Cardiac muscle cell (in vitro differentiated cells and primary cell): Measurements from ENCODE around the gene LIPA. TPM values are rescaled to one million over a fixed set of nuclear protein-coding genes. Genes with fewer than 3 reads are reported as not detected.

Source experiments
- DNase-seq, 2 donors: peaks; one replicate each; pipeline versions ENCODE4 v3.0.0 to v3.0.0-alpha.2; 2010 to 2017; ENCODE audit warnings: low read depth in 1 of 2, low spot score in 1 of 2
- H3K27ac ChIP-seq: fragments of 200-600 bp; sonication (generic); 2 replicates; pipeline ENCODE4 v1.5.1; 2016
- H3K27me3 ChIP-seq: fragments of 200-600 bp; sonication (generic); 2 replicates; pipeline ENCODE4 v1.6.0; 2016; ENCODE audit warnings: control low read depth
- H3K36me3 ChIP-seq: fragments of 200-600 bp; sonication (generic); 2 replicates; pipeline ENCODE4 v1.5.1; 2016; ENCODE audit warnings: control low read depth
- H3K4me1 ChIP-seq: fragments of 200-600 bp; sonication (generic); 2 replicates; pipeline ENCODE4 v1.8.1; 2017; ENCODE audit warnings: low read depth, mild to moderate bottlenecking, mixed run types
- H3K4me3 ChIP-seq: fragments of 200-600 bp; sonication (generic); 2 replicates; pipeline ENCODE4 v1.5.1; 2016; ENCODE audit warnings: mild to moderate bottlenecking
- H3K9me3 ChIP-seq: fragments of 200-600 bp; sonication (generic); 2 replicates; pipeline ENCODE4 v1.5.1; 2017; ENCODE audit warnings: low read depth, mild to moderate bottlenecking, control low read depth
- CTCF ChIP-seq: IDR thresholded peaks from 2 replicates; pipeline ENCODE4 v1.5.1; 2012; ENCODE audit warnings: low read depth, mild to moderate bottlenecking, low read length
- polyA plus RNA-seq: library from polyadenylated mRNA; unstranded; fragments of >200 nt; fragmentation: Nextera tagmentation; extraction: Ambion mirVana; gene quantifications from 2 replicates; pipeline ENCODE4 v1.2.1, GENCODE V29; 2016
- total RNA-seq: library from RNA; depleted of rRNA; stranded (reverse); fragments of >200 nt; gene quantifications from 2 replicates; pipeline ENCODE4 v1.2.3, GENCODE V29; 2016

Gene LIPA
- total and polyA plus RNA-seq, 2 experiments from 2014 or later: 6.8 to 12.3 TPM

- Histone ChIP-seq H3K4me3 (no peak overlapping the region), H3K36me3 (no peaks in the 10 kb centered on the region), H3K27ac (peak overlapping the region; percentile 79), H3K27me3 (no peaks in the 10 kb centered on the region), H3K9me3 (no peaks in the 10 kb centered on the region), H3K4me1 (peaks cover 17% of the 10 kb centered on the region)
- no peak for TF ChIP-seq CTCF
- DNase-seq: peak in 1 of 2 donors; percentile 45
Measured at GRCh38 chr10:89283025-89283935, 31.7 kb upstream of the LIPA start.

- Histone ChIP-seq H3K36me3 (no peaks in the 10 kb centered on the region), H3K27ac (no peak overlapping the region), H3K4me3 (no peak overlapping the region), H3K9me3 (no peaks in the 10 kb centered on the region), H3K4me1 (peaks cover 17% of the 10 kb centered on the region), H3K27me3 (no peaks in the 10 kb centered on the region)
- no peak for DNase-seq
- TF ChIP-seq CTCF: no peak
Measured at GRCh38 chr10:89281606-89282395, 30.2 kb upstream of the LIPA start.

GRCh38 chr10:89280508-89280907 lies 28.9 kb upstream of the LIPA start:
- Histone ChIP-seq H3K27me3 (no peaks in the 10 kb centered on the region), H3K27ac (no peak overlapping the region), H3K9me3 (no peaks in the 10 kb centered on the region), H3K4me1 (peaks cover 17% of the 10 kb centered on the region), H3K4me3 (no peak overlapping the region), H3K36me3 (no peaks in the 10 kb centered on the region)
- DNase-seq: no peak
- no peak for TF ChIP-seq CTCF

GRCh38 chr10:89279421-89279869 lies 27.9 kb upstream of the LIPA start:
- no peak overlapping the region for H3K4me3 ChIP-seq
- H3K27me3 ChIP-seq: no peaks in the 10 kb centered on the region
- H3K36me3 ChIP-seq: no peaks in the 10 kb centered on the region
- peak in 1 of 2 donors; percentile 89 for DNase-seq
- H3K9me3 ChIP-seq: no peaks in the 10 kb centered on the region
- peaks cover 12% of the 10 kb centered on the region for H3K4me1 ChIP-seq
- H3K27ac ChIP-seq: no peak overlapping the region
- no peak for TF ChIP-seq CTCF

- no peak for DNase-seq
- H3K4me3 ChIP-seq: no peak overlapping the region
- H3K27ac ChIP-seq: no peak overlapping the region
- H3K9me3 ChIP-seq: no peaks in the 10 kb centered on the region
- no peaks in the 10 kb centered on the region for H3K36me3 ChIP-seq
- no peak for TF ChIP-seq CTCF
- peaks cover 7% of the 10 kb centered on the region for H3K4me1 ChIP-seq
- no peaks in the 10 kb centered on the region for H3K27me3 ChIP-seq
Measured at GRCh38 chr10:89278900-89279392, 27.4 kb upstream of the LIPA start.
